ENCODE data around the gene PROSER3. TPM values are rescaled to one million over a fixed set of nuclear protein-coding genes. Genes with fewer than 3 reads are reported as not detected.

Gene PROSER3
- total RNA-seq, 1 experiment from 2014 or later, result 37.3 TPM

GRCh38 chr19:35780058-35780457 is 22.1 kb downstream of the PROSER3 start:
- no peak for TF ChIP-seq CTCF (IDR thresholded peaks at IDR 0.05; ENCODE audit: unreplicated experiment)
- POLR2A ChIA-PET, result no interaction called here
- H3K27ac Mint-ChIP-seq (ENCODE audit: low read depth, unreplicated experiment), result no peak overlapping the region
- intact Hi-C loops (cut with micrococcal nuclease), result no loop called here
- no peaks in the 10 kb centered on the region for H3K9me3 Mint-ChIP-seq (ENCODE audit: unreplicated experiment)
- H3K4me3 Mint-ChIP-seq (ENCODE audit: unreplicated experiment), result no peak overlapping the region
- DNase-seq (ENCODE audit: unreplicated experiment), result no peak
- no peaks in the 10 kb centered on the region for H3K27me3 Mint-ChIP-seq (ENCODE audit: insufficient read depth, unreplicated experiment)
- H3K36me3 Mint-ChIP-seq (ENCODE audit: insufficient read depth, unreplicated experiment), result no peaks in the 10 kb centered on the region
- H3K4me1 Mint-ChIP-seq (ENCODE audit: insufficient read depth, unreplicated experiment), result peaks cover 10% of the 10 kb centered on the region
- no TSS peak for BruUV-seq (replicated peaks)
- CTCF ChIA-PET, result no interaction called here

- intact Hi-C loops (cut with micrococcal nuclease), result no loop called here
- H3K36me3 Mint-ChIP-seq (ENCODE audit: insufficient read depth, unreplicated experiment), result no peaks in the 10 kb centered on the region
- peaks cover 10% of the 10 kb centered on the region for H3K4me1 Mint-ChIP-seq (ENCODE audit: insufficient read depth, unreplicated experiment)
- no peak overlapping the region for H3K27ac Mint-ChIP-seq (ENCODE audit: low read depth, unreplicated experiment)
- CTCF ChIA-PET, result no interaction called here
- POLR2A ChIA-PET, result no interaction called here
- H3K4me3 Mint-ChIP-seq (ENCODE audit: unreplicated experiment), result no peak overlapping the region
- H3K27me3 Mint-ChIP-seq (ENCODE audit: insufficient read depth, unreplicated experiment), result no peaks in the 10 kb centered on the region
- no TSS peak for BruUV-seq (replicated peaks)
- DNase-seq (ENCODE audit: unreplicated experiment), result no peak
- TF ChIP-seq CTCF (IDR thresholded peaks at IDR 0.05; ENCODE audit: unreplicated experiment), result no peak
- H3K9me3 Mint-ChIP-seq (ENCODE audit: unreplicated experiment), result no peaks in the 10 kb centered on the region
Observed at GRCh38 chr19:35780717-35781116, 22.7 kb downstream of the PROSER3 start.

- Mint-ChIP-seq H3K27ac (ENCODE audit: low read depth, unreplicated experiment) (no peak overlapping the region), H3K4me3 (ENCODE audit: unreplicated experiment) (no peak overlapping the region), H3K4me1 (ENCODE audit: insufficient read depth, unreplicated experiment) (peaks cover 2% of the 10 kb centered on the region), H3K36me3 (ENCODE audit: insufficient read depth, unreplicated experiment) (no peaks in the 10 kb centered on the region), H3K9me3 (ENCODE audit: unreplicated experiment) (no peaks in the 10 kb centered on the region), H3K27me3 (ENCODE audit: insufficient read depth, unreplicated experiment) (no peaks in the 10 kb centered on the region)
- CTCF ChIA-PET, result no interaction called here
- BruUV-seq (replicated peaks), result no TSS peak
- intact Hi-C loops (cut with micrococcal nuclease), result no loop called here
- POLR2A ChIA-PET, result no interaction called here
- DNase-seq (ENCODE audit: unreplicated experiment), result no peak
- no peak for TF ChIP-seq CTCF (IDR thresholded peaks at IDR 0.05; ENCODE audit: unreplicated experiment)
Observed at GRCh38 chr19:35781650-35782049, 23.7 kb downstream of the PROSER3 start.

- CTCF ChIA-PET, result interaction anchor here (0.6 kb wide), 1 partner anchor 31 kb away, joined by 3 read pairs; no protein-coding TSS in a partner anchor
- no peak for TF ChIP-seq CTCF (IDR thresholded peaks at IDR 0.05; ENCODE audit: unreplicated experiment)
- no TSS peak for BruUV-seq (replicated peaks)
Observed at GRCh38 chr19:35782589-35782988, 24.6 kb downstream of the PROSER3 start.

More at GRCh38 chr19:35782589-35782988, 24.6 kb downstream of the PROSER3 start:
- no peaks in the 10 kb centered on the region for H3K9me3 Mint-ChIP-seq (ENCODE audit: unreplicated experiment)
- H3K36me3 Mint-ChIP-seq (ENCODE audit: insufficient read depth, unreplicated experiment), result no peaks in the 10 kb centered on the region
- H3K4me1 Mint-ChIP-seq (ENCODE audit: insufficient read depth, unreplicated experiment), result no peaks in the 10 kb centered on the region
- no peak overlapping the region for H3K4me3 Mint-ChIP-seq (ENCODE audit: unreplicated experiment)
- no peak for DNase-seq (ENCODE audit: unreplicated experiment)
- no peak overlapping the region for H3K27ac Mint-ChIP-seq (ENCODE audit: low read depth, unreplicated experiment)
- POLR2A ChIA-PET, result interaction anchor here (0.6 kb wide), 1 partner anchor 89 kb away, joined by 3 read pairs; no protein-coding TSS in a partner anchor
- no peaks in the 10 kb centered on the region for H3K27me3 Mint-ChIP-seq (ENCODE audit: insufficient read depth, unreplicated experiment)
- intact Hi-C loops (cut with micrococcal nuclease), result no loop called here
